Endodermal cell (in vitro differentiated cells): ENCODE results near the gene SNAPC1. TPM values are rescaled to one million over a fixed set of nuclear protein-coding genes. Genes with fewer than 3 reads are reported as not detected.

ENCODE experiments used
- DNase-seq: peaks from one replicate; pipeline ENCODE4 v3.0.0-alpha.2; 2017
- H3K27ac ChIP-seq: 2 replicates; pipeline ENCODE4 v1.5.1; 2013; ENCODE audit warnings: mild to moderate bottlenecking, low read depth, low read length, moderate library complexity
- H3K27me3 ChIP-seq: 2 replicates; pipeline ENCODE4 v1.6.1; 2013; ENCODE audit warnings: mild to moderate bottlenecking, low read length, moderate library complexity; ENCODE audit not compliant: insufficient read depth, control insufficient read depth, poor library complexity, severe bottlenecking
- H3K36me3 ChIP-seq: 2 replicates; pipeline ENCODE4 v1.7.0; 2013; ENCODE audit warnings: mild to moderate bottlenecking, low read length, moderate library complexity; ENCODE audit not compliant: control insufficient read depth, insufficient read depth
- H3K4me1 ChIP-seq: one replicate; pipeline ENCODE4 v1.7.0; 2013; ENCODE audit warnings: low read length; ENCODE audit not compliant: control insufficient read depth, insufficient read depth
- H3K4me3 ChIP-seq: 2 replicates; pipeline ENCODE4 v1.5.1; 2013; ENCODE audit warnings: mild to moderate bottlenecking, low read length, moderate library complexity
- H3K9ac ChIP-seq: 2 replicates; pipeline ENCODE4 v1.6.1; 2013; ENCODE audit warnings: mild to moderate bottlenecking, low read length, moderate library complexity; ENCODE audit not compliant: poor library complexity, severe bottlenecking; ENCODE audit errors: extremely low read depth
- H3K9me3 ChIP-seq: 2 replicates; pipeline ENCODE4 v1.6.1; 2013; ENCODE audit warnings: mild to moderate bottlenecking, low read length, moderate library complexity; ENCODE audit not compliant: control insufficient read depth
- H3K27ac Mint-ChIP-seq: 2 replicates; pipeline ENCODE4 v1.8.0; 2020; ENCODE audit warnings: mixed read lengths
- H3K27me3 Mint-ChIP-seq: 2 replicates; pipeline ENCODE4 v1.8.0; 2021; ENCODE audit warnings: mild to moderate bottlenecking, mixed read lengths; ENCODE audit not compliant: insufficient read depth
- H3K36me3 Mint-ChIP-seq: 2 replicates; pipeline ENCODE4 v1.8.0; 2020; ENCODE audit warnings: low read depth, mixed read lengths
- H3K4me1 Mint-ChIP-seq: 2 replicates; pipeline ENCODE4 v1.8.0; 2020; ENCODE audit warnings: mixed read lengths
- H3K4me3 Mint-ChIP-seq: 2 replicates; pipeline ENCODE4 v1.8.0; 2020; ENCODE audit warnings: mild to moderate bottlenecking, moderate library complexity, mixed read lengths
- H3K9me3 Mint-ChIP-seq: 2 replicates; pipeline ENCODE4 v1.8.0; 2020; ENCODE audit warnings: mild to moderate bottlenecking, mixed read lengths
- CTCF ChIP-seq: fragments of 200-600 bp; sonication (generic); conservative IDR thresholded peaks from 2 replicates; pipeline ENCODE4 v1.5.0; 2021; ENCODE audit warnings: antibody characterized with exemption, mild to moderate bottlenecking
- WGBS, 2 experiments: methylation state at CpG; one replicate each; pipeline versions ENCODE4 v1.1.5 to v1.1.7; 2013; ENCODE audit warnings: missing lambda C conversion rate in 2 of 2, mixed read lengths in 1 of 2; ENCODE audit not compliant: insufficient coverage in 1 of 2, insufficient read length in 1 of 2; 5-methylcytosine and 5-hydroxymethylcytosine counted together
- total RNA-seq, 2 donors: library from RNA; stranded (reverse); fragmentation: NEBNext Ultra II Directional in 1 of 2; extraction: Animal tissue kit (Norgen Biotek cat#: 25700) in 1 of 2; gene quantifications; 2 replicates in 1 of 2; 3 replicates in 1 of 2; pipeline ENCODE4 v1.2.1, GENCODE V29; 2021

Gene SNAPC1
- total RNA-seq, 2 donors from 2014 or later: 8.6 to 21.6 TPM

- Histone ChIP-seq H3K9ac (no peak overlapping the region), H3K36me3 (no peaks in the 10 kb centered on the region), H3K4me3 (no peak overlapping the region), H3K27ac (no peak overlapping the region), H3K9me3 (peaks cover 3% of the 10 kb centered on the region), H3K4me1 (no peaks in the 10 kb centered on the region), H3K27me3 (no peaks in the 10 kb centered on the region)
- no peak overlapping the region for H3K27ac Mint-ChIP-seq
- no peak for DNase-seq
- WGBS, 2 experiments: 94 to 95% methylated on average over 2 of the region's 2 CpGs
- no peaks in the 10 kb centered on the region for H3K36me3 Mint-ChIP-seq
- H3K4me3 Mint-ChIP-seq: no peak overlapping the region
- peaks cover 7% of the 10 kb centered on the region for H3K27me3 Mint-ChIP-seq
- no peak for TF ChIP-seq CTCF
- no peaks in the 10 kb centered on the region for H3K9me3 Mint-ChIP-seq
- H3K4me1 Mint-ChIP-seq: no peaks in the 10 kb centered on the region
Measured at GRCh38 chr14:61822458-61822857, 60.2 kb downstream of the SNAPC1 start.

GRCh38 chr14:61832783-61833182, 70.6 kb downstream of the SNAPC1 start:
- no peaks in the 10 kb centered on the region for H3K36me3 ChIP-seq
- WGBS, 2 experiments: 89 to 90% methylated on average over 2 to 3 of the region's 3 CpGs
- no peaks in the 10 kb centered on the region for H3K4me1 ChIP-seq
- H3K4me3 Mint-ChIP-seq: no peak overlapping the region
- DNase-seq: no peak
- no peaks in the 10 kb centered on the region for H3K9me3 ChIP-seq
- H3K4me1 Mint-ChIP-seq: peaks cover 6% of the 10 kb centered on the region
- no peaks in the 10 kb centered on the region for H3K27me3 ChIP-seq
- H3K36me3 Mint-ChIP-seq: no peaks in the 10 kb centered on the region
- H3K4me3 ChIP-seq: no peak overlapping the region
- no peak for TF ChIP-seq CTCF
- H3K27me3 Mint-ChIP-seq: peaks cover 1% of the 10 kb centered on the region
- H3K27ac ChIP-seq: no peak overlapping the region
- no peak overlapping the region for H3K9ac ChIP-seq
- no peaks in the 10 kb centered on the region for H3K9me3 Mint-ChIP-seq
- no peak overlapping the region for H3K27ac Mint-ChIP-seq

- Histone ChIP-seq H3K27ac (no peak overlapping the region), H3K9me3 (no peaks in the 10 kb centered on the region), H3K36me3 (no peaks in the 10 kb centered on the region), H3K4me1 (no peaks in the 10 kb centered on the region), H3K27me3 (no peaks in the 10 kb centered on the region), H3K9ac (no peak overlapping the region), H3K4me3 (no peak overlapping the region)
- no peaks in the 10 kb centered on the region for H3K27me3 Mint-ChIP-seq
- no peak for TF ChIP-seq CTCF
- H3K4me1 Mint-ChIP-seq: peaks cover 6% of the 10 kb centered on the region
- no peaks in the 10 kb centered on the region for H3K9me3 Mint-ChIP-seq
- no peak for DNase-seq
- H3K4me3 Mint-ChIP-seq: no peak overlapping the region
- no peak overlapping the region for H3K27ac Mint-ChIP-seq
- H3K36me3 Mint-ChIP-seq: no peaks in the 10 kb centered on the region
- 75 to 81% methylated on average over 2 to 3 of the region's 3 CpGs for WGBS, 2 experiments
Measured at GRCh38 chr14:61836184-61836583, 74.0 kb downstream of the SNAPC1 start.
